Right lobe of liver (tissue), 4 donors: Measurements from ENCODE around the gene IGFL4.

Source experiments
- CTCF ChIP-seq, 4 donors: fragments of 200-600 bp in 3 of 4; fragments of 450-650 bp in 1 of 4; IDR thresholded peaks; one replicate each; pipeline versions ENCODE4 v1.5.1 to v1.8.0; 2016 to 2022; ENCODE audit warnings: antibody characterized with exemption in 4 of 4, mild to moderate bottlenecking in 2 of 4
- POLR2A ChIP-seq: fragments of 450-650 bp; IDR thresholded peaks from one replicate; pipeline ENCODE4 v1.6.1; 2017; ENCODE audit warnings: antibody characterized with exemption, mild to moderate bottlenecking
- donor health status: DM: no; HTN: no; CAD: no.
- donor health status: DM: no; HTN: no; CAD: no.
- donor health status: DM: no; HTN: yes; CAD: no.

GRCh38 chr19:46015687-46016425 lies 24.9 kb downstream of the IGFL4 start:
- no peak for TF ChIP-seq CTCF (IDR thresholded peaks at IDR 0.05)
- TF ChIP-seq POLR2A, result no peak
